IMR-90 (cell line): Measurements from ENCODE around the gene TENM3. TPM values are rescaled to one million over a fixed set of nuclear protein-coding genes. Genes with fewer than 3 reads are reported as not detected.

Experiments
- ATAC-seq: fragments of 200-7000 bp; cut with Tn5 transposase; 2 replicates; pipeline ENCODE4 v1.9.1; 2020; ENCODE audit warnings: low read depth, mild to moderate bottlenecking, moderate library complexity
- BruUV-seq: library from RNA; stranded (reverse); fragments of 400-500 nt; replicated peaks from 2 replicates; lab custom pipeline; 2021; lab: Mats Ljungman, UMichigan
- CTCF ChIA-PET: fragments of 300-600 bp; formaldehyde crosslinking; extraction: SDS; loops from one replicate; lab custom pipeline; 2021; ENCODE audit warnings: antibody characterized with exemption; lab: Yijun Ruan, JAX
- POLR2A ChIA-PET: fragments of 300-600 bp; sonication (Branson Sonifier 250); formaldehyde crosslinking; loops from one replicate; lab custom pipeline; 2022; ENCODE audit warnings: antibody characterized with exemption; ENCODE audit not compliant: unreplicated experiment; lab: Charles Lee
- DNase-seq: peaks from one replicate; pipeline ENCODE4 v3.0.0; 2013
- H2AFZ ChIP-seq: replicated peaks from 2 replicates; pipeline ENCODE3; 2013; ENCODE audit warnings: low read length, mild to moderate bottlenecking; ENCODE audit not compliant: poor library complexity
- H2AK5ac ChIP-seq: 2 replicates; pipeline ENCODE4 v1.6.1; 2013; ENCODE audit warnings: low read depth, low read length, inconsistent platforms
- H2AK9ac ChIP-seq: replicated peaks from 2 replicates; pipeline ENCODE3; 2013; ENCODE audit warnings: mild to moderate bottlenecking, low read depth, low read length, moderate library complexity; ENCODE audit not compliant: poor library complexity
- H2BK120ac ChIP-seq: 2 replicates; pipeline ENCODE4 v1.6.1; 2013; ENCODE audit warnings: low read depth, low read length, inconsistent platforms
- H2BK15ac ChIP-seq: 3 replicates; pipeline ENCODE4 v1.6.1; 2013; ENCODE audit warnings: low read depth, low read length, inconsistent platforms
- H2BK20ac ChIP-seq: 2 replicates; pipeline ENCODE4 v1.6.1; 2013; ENCODE audit warnings: low read depth, mild to moderate bottlenecking, inconsistent platforms, low read length, moderate library complexity
- H2BK5ac ChIP-seq: 2 replicates; pipeline ENCODE4 v1.6.1; 2013; ENCODE audit warnings: mild to moderate bottlenecking, low read depth, low read length, inconsistent platforms; ENCODE audit not compliant: poor library complexity, severe bottlenecking
- H3K14ac ChIP-seq: replicated peaks from 2 replicates; pipeline ENCODE4 v1.6.1; 2013; ENCODE audit warnings: low read depth, low read length, inconsistent platforms
- H3K18ac ChIP-seq: 2 replicates; pipeline ENCODE4 v1.6.1; 2013; ENCODE audit warnings: low read depth, low read length, control low read depth
- H3K23ac ChIP-seq: 2 replicates; pipeline ENCODE4 v1.6.1; 2013; ENCODE audit warnings: low read depth, low read length, inconsistent platforms
- H3K27ac ChIP-seq: 2 replicates; pipeline ENCODE4 v1.5.1; 2013; ENCODE audit warnings: mild to moderate bottlenecking, control low read depth, low read length; ENCODE audit not compliant: insufficient read depth
- H3K27me3 ChIP-seq: 2 replicates; pipeline ENCODE4 v1.6.1; 2013; ENCODE audit warnings: low read length; ENCODE audit not compliant: control insufficient read depth, insufficient read depth
- H3K36me3 ChIP-seq: 2 replicates; pipeline ENCODE4 v1.6.1; 2013; ENCODE audit warnings: low read length, mixed read lengths; ENCODE audit not compliant: control insufficient read depth, insufficient read depth
- H3K4ac ChIP-seq: 2 replicates; pipeline ENCODE4 v1.6.1; 2013; ENCODE audit warnings: low read depth, low read length, inconsistent platforms
- H3K4me1 ChIP-seq: 2 replicates; pipeline ENCODE4 v1.6.1; 2013; ENCODE audit warnings: low read length, mixed read lengths; ENCODE audit not compliant: control insufficient read depth, insufficient read depth
- H3K4me2 ChIP-seq: 2 replicates; pipeline ENCODE4 v1.6.1; 2013; ENCODE audit warnings: low read depth, mild to moderate bottlenecking, control low read depth, low read length, moderate library complexity
- H3K4me3 ChIP-seq: 2 replicates; pipeline ENCODE4 v1.5.1; 2013; ENCODE audit warnings: low read depth, mild to moderate bottlenecking, control low read depth, low read length, moderate library complexity; ENCODE audit not compliant: insufficient read depth
- H3K56ac ChIP-seq: 2 replicates; pipeline ENCODE4 v1.6.1; 2013; ENCODE audit warnings: low read length, inconsistent platforms; ENCODE audit not compliant: insufficient read depth; ENCODE audit errors: extremely low read depth
- H3K79me1 ChIP-seq, 2 experiments: 2 replicates each; pipeline ENCODE4 v1.6.1; 2013; ENCODE audit warnings: low read length in 2 of 2, inconsistent platforms in 1 of 2, low read depth in 1 of 2
- H3K9ac ChIP-seq: 2 replicates; pipeline ENCODE4 v1.6.1; 2013; ENCODE audit warnings: low read depth, low read length, control low read depth
- H3K9me1 ChIP-seq: 2 replicates; pipeline ENCODE4 v1.6.1; 2013; ENCODE audit warnings: low read length, inconsistent platforms; ENCODE audit not compliant: insufficient read depth
- H3K9me3 ChIP-seq: 2 replicates; pipeline ENCODE4 v1.6.1; 2013; ENCODE audit warnings: low read length; ENCODE audit not compliant: control insufficient read depth, insufficient read depth
- H4K20me1 ChIP-seq: 2 replicates; pipeline ENCODE4 v1.6.1; 2013; ENCODE audit warnings: low read length, inconsistent platforms; ENCODE audit not compliant: insufficient read depth
- H4K5ac ChIP-seq: 2 replicates; pipeline ENCODE4 v1.6.1; 2013; ENCODE audit warnings: mild to moderate bottlenecking, low read depth, low read length, control low read depth
- H4K8ac ChIP-seq, 2 experiments: 2 replicates each; pipeline ENCODE4 v1.6.1; 2013; ENCODE audit warnings: low read depth in 2 of 2, low read length in 2 of 2, control low read depth in 1 of 2, inconsistent platforms in 1 of 2
- H4K91ac ChIP-seq: 2 replicates; pipeline ENCODE4 v1.6.1; 2013; ENCODE audit warnings: low read depth, low read length, inconsistent platforms; ENCODE audit not compliant: insufficient read depth
- BHLHE40 ChIP-seq: fragments of 150-350 bp; IDR thresholded peaks from 2 replicates; pipeline ENCODE4 v1.6.1; 2016; ENCODE audit warnings: mild to moderate bottlenecking, low read depth, low read length
- CHD1 ChIP-seq: IDR thresholded peaks from 2 replicates; pipeline ENCODE4 v1.6.1; 2012; ENCODE audit warnings: low read depth, low read length, improper control_type of control experiment
- MXI1 ChIP-seq: IDR thresholded peaks from 2 replicates; pipeline ENCODE4 v1.6.1; 2012; ENCODE audit warnings: low read depth, mild to moderate bottlenecking, low read length, moderate library complexity, borderline replicate concordance
- RAD21 ChIP-seq: IDR thresholded peaks from 2 replicates; pipeline ENCODE4 v1.6.1; 2012; ENCODE audit warnings: low read length, improper control_type of control experiment
- WGBS, 2 experiments: methylation state at CpG; one replicate each; pipeline versions ENCODE4 v1.1.5 to v1.1.7; 2013; ENCODE audit warnings: missing lambda C conversion rate in 2 of 2; ENCODE audit not compliant: insufficient read length in 1 of 2; ENCODE audit errors: extremely low coverage in 2 of 2; 5-methylcytosine and 5-hydroxymethylcytosine counted together
- dilution Hi-C: fragments of 300-500 bp; cut with HindIII; formaldehyde crosslinking; loops from one replicate; pipeline ENCODE4 v1.14.3; 2018; ENCODE audit warnings: low sequenced_read_pairs; ENCODE audit not compliant: unreplicated experiment
- in situ Hi-C: fragments of 300-500 bp; cut with MboI; formaldehyde crosslinking; loops from 3 replicates; pipeline ENCODE4 v1.14.3; 2019; ENCODE audit warnings: low sequenced_read_pairs, inconsistent platforms, mixed read lengths
- intact Hi-C: fragments of 100-400 bp; cut with micrococcal nuclease; formaldehyde crosslinking; loops from 2 replicates; pipeline ENCODE4 v1.10.0; 2022
- polyA plus RNA-seq, 3 experiments: library from polyadenylated mRNA; depleted of rRNA; stranded (reverse); fragments of >200 nt; gene quantifications; 2 replicates each; pipeline ENCODE4 v1.2.3, GENCODE V29; 2012; ENCODE audit warnings: low replicate concordance in 1 of 3
- total RNA-seq: library from RNA; depleted of rRNA; stranded (reverse); fragments of >200 nt; gene quantifications from 2 replicates; pipeline ENCODE4 v1.2.3, GENCODE V29; 2012
- TF ChIP-seq, protein P1 (sequence below): fragments of 150-350 bp; IDR thresholded peaks from 2 replicates; pipeline ENCODE4 v1.6.1; 2017; ENCODE audit warnings: mild to moderate bottlenecking, antibody characterized with exemption, low read length, low read depth
- TF ChIP-seq, protein P2 (sequence below): conservative IDR thresholded peaks from 2 replicates; pipeline ENCODE4 v1.5.1; 2012; ENCODE audit warnings: mild to moderate bottlenecking, low read depth, low read length, improper control_type of control experiment
- TF ChIP-seq, protein P3 (sequence below): fragments of 150-350 bp; IDR thresholded peaks from 2 replicates; pipeline ENCODE4 v1.6.1; 2016; ENCODE audit warnings: low read depth, mild to moderate bottlenecking, low read length, moderate library complexity, borderline replicate concordance

The TENM3 gene
- total and polyA plus RNA-seq, 2 of the 4 experiments (the other 2 are of a cell fraction), result 29.9 to 173 TPM

DNA sequence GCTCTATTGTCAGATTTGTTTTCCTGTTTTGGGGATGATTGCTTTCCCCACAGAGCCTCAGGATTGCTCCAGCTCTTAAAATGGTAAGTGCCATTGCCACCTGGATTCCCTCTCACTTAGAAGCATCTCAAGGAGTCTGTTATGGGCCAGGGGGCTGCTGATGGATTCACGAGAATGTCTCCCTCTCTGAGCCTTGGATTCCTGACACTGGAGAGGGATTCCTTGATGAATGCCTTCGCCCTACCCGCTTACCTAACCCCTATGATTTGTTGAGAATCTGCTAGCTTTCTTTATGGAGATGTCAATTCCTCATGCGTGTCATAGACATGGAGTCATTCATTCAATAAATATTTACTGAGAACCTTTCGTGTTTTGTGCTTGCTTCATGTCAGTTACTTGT is 36.9 kb upstream of the TENM3 start:
- Histone ChIP-seq H3K27ac (no peak overlapping the region), H3K4me2 (no peak overlapping the region), H4K8ac (no peak overlapping the region), H3K4ac (0 out of 2 replicates have a peak overlapping the region, but pooled peaks have one; percentile 15), H3K9me3 (no peaks in the 10 kb centered on the region), H3K9me1 (peaks cover 14% of the 10 kb centered on the region), H3K79me1 (peaks cover 5 to 20% of the 10 kb centered on the region in 2 experiments; a peak in 2 of 4 replicates), H2BK120ac (0 out of 2 replicates have a peak overlapping the region, but pooled peaks have one; percentile 2), H2BK5ac (no peak overlapping the region), H4K5ac (no peak overlapping the region), H4K91ac (no peak overlapping the region; the same call in none of the 2 replicates), H2AFZ (no peak overlapping the region), H3K27me3 (no peaks in the 10 kb centered on the region), H3K36me3 (no peaks in the 10 kb centered on the region), H3K56ac (no peak overlapping the region), H2AK9ac (no peak overlapping the region), H3K23ac (no peak overlapping the region), H2BK15ac (no peak overlapping the region; the same call in 2 of the 3 replicates), H4K20me1 (no peaks in the 10 kb centered on the region), H2BK20ac (no peak overlapping the region), H3K4me3 (no peak overlapping the region), H3K18ac (no peak overlapping the region), H2AK5ac (no peak overlapping the region), H3K4me1 (peaks cover 10% of the 10 kb centered on the region), H3K14ac (0 out of 2 replicates have a peak overlapping the region, but pooled peaks have one; percentile 31), H3K9ac (no peak overlapping the region)
- no peak for ATAC-seq
- ChIA-PET CTCF (interaction anchor here (1.7 kb wide), 1 partner anchor 13 kb away, joined by 5 read pairs; no protein-coding TSS in a partner anchor), POLR2A (no interaction called here)
- WGBS, 2 experiments, result no CpG with 5 or more reads among the region's 5 CpGs
- intact Hi-C loops, result no loop called here
- no TSS peak for BruUV-seq
- dilution Hi-C loops, result no loop called here
- no peak for DNase-seq
- TF ChIP-seq, protein P1, sequence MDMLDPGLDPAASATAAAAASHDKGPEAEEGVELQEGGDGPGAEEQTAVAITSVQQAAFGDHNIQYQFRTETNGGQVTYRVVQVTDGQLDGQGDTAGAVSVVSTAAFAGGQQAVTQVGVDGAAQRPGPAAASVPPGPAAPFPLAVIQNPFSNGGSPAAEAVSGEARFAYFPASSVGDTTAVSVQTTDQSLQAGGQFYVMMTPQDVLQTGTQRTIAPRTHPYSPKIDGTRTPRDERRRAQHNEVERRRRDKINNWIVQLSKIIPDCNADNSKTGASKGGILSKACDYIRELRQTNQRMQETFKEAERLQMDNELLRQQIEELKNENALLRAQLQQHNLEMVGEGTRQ, result no peak
- no peak for TF ChIP-seq CHD1
- TF ChIP-seq, protein P2, sequence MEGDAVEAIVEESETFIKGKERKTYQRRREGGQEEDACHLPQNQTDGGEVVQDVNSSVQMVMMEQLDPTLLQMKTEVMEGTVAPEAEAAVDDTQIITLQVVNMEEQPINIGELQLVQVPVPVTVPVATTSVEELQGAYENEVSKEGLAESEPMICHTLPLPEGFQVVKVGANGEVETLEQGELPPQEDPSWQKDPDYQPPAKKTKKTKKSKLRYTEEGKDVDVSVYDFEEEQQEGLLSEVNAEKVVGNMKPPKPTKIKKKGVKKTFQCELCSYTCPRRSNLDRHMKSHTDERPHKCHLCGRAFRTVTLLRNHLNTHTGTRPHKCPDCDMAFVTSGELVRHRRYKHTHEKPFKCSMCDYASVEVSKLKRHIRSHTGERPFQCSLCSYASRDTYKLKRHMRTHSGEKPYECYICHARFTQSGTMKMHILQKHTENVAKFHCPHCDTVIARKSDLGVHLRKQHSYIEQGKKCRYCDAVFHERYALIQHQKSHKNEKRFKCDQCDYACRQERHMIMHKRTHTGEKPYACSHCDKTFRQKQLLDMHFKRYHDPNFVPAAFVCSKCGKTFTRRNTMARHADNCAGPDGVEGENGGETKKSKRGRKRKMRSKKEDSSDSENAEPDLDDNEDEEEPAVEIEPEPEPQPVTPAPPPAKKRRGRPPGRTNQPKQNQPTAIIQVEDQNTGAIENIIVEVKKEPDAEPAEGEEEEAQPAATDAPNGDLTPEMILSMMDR, result no peak
- no peak for TF ChIP-seq RAD21
- TF ChIP-seq MXI1, result no peak
- no peak for TF ChIP-seq BHLHE40
- TF ChIP-seq, protein P3, sequence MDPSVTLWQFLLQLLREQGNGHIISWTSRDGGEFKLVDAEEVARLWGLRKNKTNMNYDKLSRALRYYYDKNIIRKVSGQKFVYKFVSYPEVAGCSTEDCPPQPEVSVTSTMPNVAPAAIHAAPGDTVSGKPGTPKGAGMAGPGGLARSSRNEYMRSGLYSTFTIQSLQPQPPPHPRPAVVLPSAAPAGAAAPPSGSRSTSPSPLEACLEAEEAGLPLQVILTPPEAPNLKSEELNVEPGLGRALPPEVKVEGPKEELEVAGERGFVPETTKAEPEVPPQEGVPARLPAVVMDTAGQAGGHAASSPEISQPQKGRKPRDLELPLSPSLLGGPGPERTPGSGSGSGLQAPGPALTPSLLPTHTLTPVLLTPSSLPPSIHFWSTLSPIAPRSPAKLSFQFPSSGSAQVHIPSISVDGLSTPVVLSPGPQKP, result no peak
- in situ Hi-C loops, result no loop called here
